Glomerular visceral epithelial cell (primary cell): ENCODE measurements around the gene PBX3.

Source experiments
- DNase-seq: peaks from one replicate; pipeline ENCODE4 v3.0.0-alpha.2; 2016; ENCODE audit errors: extremely low spot score

Gene PBX3

GRCh38 chr9:125995006-125995405, 247.8 kb downstream of the PBX3 start:
- DNase-seq = no peak

- no peak for DNase-seq
Measured at GRCh38 chr9:125995706-125996105, 248.5 kb downstream of the PBX3 start.

GRCh38 chr9:125996791-125997190, 249.6 kb downstream of the PBX3 start:
- DNase-seq = no peak

- DNase-seq = no peak
Measured at GRCh38 chr9:125997196-125997823, 250.1 kb downstream of the PBX3 start.

- no peak for DNase-seq
Measured at GRCh38 chr9:125998837-125999503, 251.8 kb downstream of the PBX3 start.

GRCh38 chr9:125999504-125999881, 252.3 kb downstream of the PBX3 start:
- DNase-seq = no peak

- no peak for DNase-seq
Measured at GRCh38 chr9:126000256-126000655, 253.1 kb downstream of the PBX3 start.

GRCh38 chr9:126000731-126001580, 253.8 kb downstream of the PBX3 start:
- no peak for DNase-seq

- DNase-seq = no peak
Measured at GRCh38 chr9:126001581-126002225, 254.5 kb downstream of the PBX3 start.

GRCh38 chr9:126002476-126003350, 255.5 kb downstream of the PBX3 start:
- DNase-seq = no peak

- no peak for DNase-seq
Measured at GRCh38 chr9:126009047-126009446, 261.9 kb downstream of the PBX3 start.

- no peak for DNase-seq
Measured at GRCh38 chr9:126014726-126015125, 267.6 kb downstream of the PBX3 start.

GRCh38 chr9:126015424-126015823, 268.3 kb downstream of the PBX3 start:
- no peak for DNase-seq

- no peak for DNase-seq
Measured at GRCh38 chr9:126016579-126017290, 269.6 kb downstream of the PBX3 start.
